ENCODE data around the gene SPARCL1.

DNA sequence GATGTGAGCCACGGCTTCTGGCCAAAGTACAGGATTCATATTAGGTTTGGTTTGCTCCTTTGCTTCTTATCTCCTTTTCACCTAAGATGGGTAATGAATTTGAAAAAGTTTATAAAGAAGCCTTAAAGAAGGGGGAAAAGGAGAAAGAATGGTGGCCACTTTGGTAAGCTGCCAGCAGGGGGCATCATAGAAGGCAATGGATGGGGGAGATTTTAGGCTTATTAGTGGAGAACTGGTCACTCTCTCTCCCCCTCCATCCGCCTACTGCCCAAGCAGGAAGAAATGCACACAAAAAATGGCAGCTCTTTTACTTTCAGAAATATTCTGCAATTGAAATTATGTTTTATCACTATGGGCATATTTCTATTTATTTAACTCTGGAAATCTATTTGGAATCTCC lies 32.0 kb downstream of the SPARCL1 start:
- TF ChIP-seq, protein P1, sequence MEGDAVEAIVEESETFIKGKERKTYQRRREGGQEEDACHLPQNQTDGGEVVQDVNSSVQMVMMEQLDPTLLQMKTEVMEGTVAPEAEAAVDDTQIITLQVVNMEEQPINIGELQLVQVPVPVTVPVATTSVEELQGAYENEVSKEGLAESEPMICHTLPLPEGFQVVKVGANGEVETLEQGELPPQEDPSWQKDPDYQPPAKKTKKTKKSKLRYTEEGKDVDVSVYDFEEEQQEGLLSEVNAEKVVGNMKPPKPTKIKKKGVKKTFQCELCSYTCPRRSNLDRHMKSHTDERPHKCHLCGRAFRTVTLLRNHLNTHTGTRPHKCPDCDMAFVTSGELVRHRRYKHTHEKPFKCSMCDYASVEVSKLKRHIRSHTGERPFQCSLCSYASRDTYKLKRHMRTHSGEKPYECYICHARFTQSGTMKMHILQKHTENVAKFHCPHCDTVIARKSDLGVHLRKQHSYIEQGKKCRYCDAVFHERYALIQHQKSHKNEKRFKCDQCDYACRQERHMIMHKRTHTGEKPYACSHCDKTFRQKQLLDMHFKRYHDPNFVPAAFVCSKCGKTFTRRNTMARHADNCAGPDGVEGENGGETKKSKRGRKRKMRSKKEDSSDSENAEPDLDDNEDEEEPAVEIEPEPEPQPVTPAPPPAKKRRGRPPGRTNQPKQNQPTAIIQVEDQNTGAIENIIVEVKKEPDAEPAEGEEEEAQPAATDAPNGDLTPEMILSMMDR (conservative IDR thresholded peaks at IDR 0.05 in 1 of 2, IDR thresholded peaks at IDR 0.05 in 1 of 2; ENCODE audit: low read depth in 1 of 2, low read length in 2 of 2): peak; percentile 18 to 30
- TF ChIP-seq EZH2 (IDR thresholded peaks at IDR 0.05; ENCODE audit: low read length, missing control alignments): no peak
